Neural crest cell (in vitro differentiated cells): Measurements from ENCODE around the gene GTF3C5. TPM values are rescaled to one million over a fixed set of nuclear protein-coding genes. Genes with fewer than 3 reads are reported as not detected.
A peak's percentile ranks its signal among the peaks of the same experiment; 100 is the strongest.

ENCODE experiments used
- DNase-seq: peaks from one replicate; pipeline ENCODE4 v3.0.0; 2021; ENCODE audit warnings: low read depth, mixed read lengths, low spot score
- H3K27ac Mint-ChIP-seq: one replicate; pipeline ENCODE4 v1.8.0; 2021; ENCODE audit warnings: mild to moderate bottlenecking, mixed read lengths; ENCODE audit not compliant: unreplicated experiment
- H3K27me3 Mint-ChIP-seq: 2 replicates; pipeline ENCODE4 v1.8.0; 2021; ENCODE audit warnings: low read depth, mild to moderate bottlenecking, mixed read lengths
- H3K36me3 Mint-ChIP-seq: 2 replicates; pipeline ENCODE4 v1.8.0; 2021; ENCODE audit warnings: low read depth, mild to moderate bottlenecking, mixed read lengths
- H3K4me1 Mint-ChIP-seq: 2 replicates; pipeline ENCODE4 v1.8.0; 2021; ENCODE audit warnings: mixed read lengths
- H3K4me3 Mint-ChIP-seq: one replicate; pipeline ENCODE4 v1.8.0; 2021; ENCODE audit warnings: mild to moderate bottlenecking, mixed read lengths
- H3K9me3 Mint-ChIP-seq: 2 replicates; pipeline ENCODE4 v1.8.0; 2021; ENCODE audit warnings: mixed read lengths
- CTCF ChIP-seq: fragments of 200-600 bp; sonication (generic); conservative IDR thresholded peaks from 2 replicates; pipeline ENCODE4 v1.5.0; 2021; ENCODE audit warnings: antibody characterized with exemption, mild to moderate bottlenecking
- total RNA-seq: library from RNA; stranded (reverse); gene quantifications from 2 replicates; pipeline ENCODE4 v1.2.1, GENCODE V29; 2021

Gene GTF3C5
- total RNA-seq, 1 donor from 2014 or later: 108 TPM

- no peaks in the 10 kb centered on the region for H3K27me3 Mint-ChIP-seq
- H3K4me1 Mint-ChIP-seq: no peaks in the 10 kb centered on the region
- TF ChIP-seq CTCF: no peak
- peaks cover 8% of the 10 kb centered on the region for H3K9me3 Mint-ChIP-seq
- no peak for DNase-seq
- H3K27ac Mint-ChIP-seq: peak overlapping the region; percentile 50
- H3K4me3 Mint-ChIP-seq: no peak overlapping the region
- H3K36me3 Mint-ChIP-seq: peaks cover 48% of the 10 kb centered on the region
These were observed 69.1 kb downstream of the GTF3C5 start for GRCh38 chr9:133099726-133100505.

- Mint-ChIP-seq H3K27me3 (no peaks in the 10 kb centered on the region), H3K27ac (no peak overlapping the region), H3K9me3 (peaks cover 8% of the 10 kb centered on the region), H3K4me3 (no peak overlapping the region), H3K4me1 (no peaks in the 10 kb centered on the region), H3K36me3 (peaks cover 40% of the 10 kb centered on the region)
- TF ChIP-seq CTCF: no peak
- no peak for DNase-seq
These were observed 69.9 kb downstream of the GTF3C5 start for GRCh38 chr9:133100506-133101355.

- H3K27ac Mint-ChIP-seq: peak overlapping the region; percentile 27
- no peaks in the 10 kb centered on the region for H3K4me1 Mint-ChIP-seq
- TF ChIP-seq CTCF: no peak
- H3K27me3 Mint-ChIP-seq: no peaks in the 10 kb centered on the region
- no peaks in the 10 kb centered on the region for H3K9me3 Mint-ChIP-seq
- H3K4me3 Mint-ChIP-seq: no peak overlapping the region
- DNase-seq: no peak
- H3K36me3 Mint-ChIP-seq: peaks cover 34% of the 10 kb centered on the region
These were observed 70.8 kb downstream of the GTF3C5 start for GRCh38 chr9:133101356-133102189.

GRCh38 chr9:133102190-133103021 lies 71.6 kb downstream of the GTF3C5 start:
- no peaks in the 10 kb centered on the region for H3K27me3 Mint-ChIP-seq
- no peak overlapping the region for H3K4me3 Mint-ChIP-seq
- no peak overlapping the region for H3K27ac Mint-ChIP-seq
- DNase-seq: no peak
- H3K4me1 Mint-ChIP-seq: no peaks in the 10 kb centered on the region
- H3K36me3 Mint-ChIP-seq: peaks cover 28% of the 10 kb centered on the region
- no peaks in the 10 kb centered on the region for H3K9me3 Mint-ChIP-seq
- no peak for TF ChIP-seq CTCF
